Measurements from ENCODE around the gene LRRC40.

Gene LRRC40

DNA sequence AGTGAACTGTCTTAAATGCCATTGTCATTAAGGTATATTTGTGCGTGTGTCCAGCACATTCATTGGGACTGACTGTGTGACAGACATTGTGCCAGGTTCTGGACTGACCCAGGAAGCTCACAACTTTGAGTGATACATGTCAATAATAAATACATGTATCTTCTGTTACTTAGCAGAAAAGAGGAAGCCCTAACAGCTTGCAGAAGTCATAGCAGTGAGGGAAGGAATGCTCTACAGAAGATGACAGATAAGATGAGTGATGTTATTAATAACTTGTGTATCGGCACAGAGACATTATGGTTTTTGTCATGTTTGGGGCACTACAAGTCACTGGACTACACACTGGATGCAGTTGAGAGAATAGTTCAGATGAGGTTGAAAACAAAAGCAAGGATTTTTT, 14.6 kb upstream of the LRRC40 start:
- CTCF ChIA-PET: interaction anchor here (1.9 kb wide), 1 partner anchor 186 kb away, joined by 6 read pairs; no protein-coding TSS in a partner anchor
- Histone ChIP-seq H3K4me1 (ENCODE audit: control insufficient read depth, insufficient read depth, low read length) (peaks cover 5% of the 10 kb centered on the region), H3K27ac (ENCODE audit: extremely low read depth, low read depth, low read length) (no peak overlapping the region), H3K9me3 (ENCODE audit: control insufficient read depth, insufficient read depth, low read depth, low read length) (no peaks in the 10 kb centered on the region), H3K36me3 (ENCODE audit: control insufficient read depth in 2 of 2, insufficient read depth in 1 of 2, low read length in 2 of 2) (peaks cover 17 to 38% of the 10 kb centered on the region in 2 experiments), H3K4me3 (ENCODE audit: low read depth, low read length) (no peak overlapping the region)
- POLR2A ChIA-PET: interaction anchor here (0.5 to 2.4 kb wide), 7 partner anchors 10 to 194 kb away, joined by 3 to 29 read pairs (median 6); partner anchors contain the start of genes ANKRD13C, CTH and LRRC40
- TF ChIP-seq ZNF501 (tag by site-specific recombination; IDR thresholded peaks at IDR 0.05) (no peak), ZNF221 (tag by site-specific recombination; IDR thresholded peaks at IDR 0.05; ENCODE audit: borderline replicate concordance) (no peak), ZBTB21 (tag by site-specific recombination; IDR thresholded peaks at IDR 0.05) (no peak), GLIS1 (tag by site-specific recombination; IDR thresholded peaks at IDR 0.05) (no peak), ZNF366 (tag by site-specific recombination; conservative IDR thresholded peaks at IDR 0.05) (no peak), ZNF521 (tag by site-specific recombination; IDR thresholded peaks at IDR 0.05) (no peak), ZFP41 (tag by site-specific recombination; IDR thresholded peaks at IDR 0.05; ENCODE audit: borderline replicate concordance) (no peak), GLI4 (tag by site-specific recombination; IDR thresholded peaks at IDR 0.05) (no peak), ZNF777 (tag by site-specific recombination; IDR thresholded peaks at IDR 0.05; ENCODE audit: borderline replicate concordance) (no peak), WT1 (tag by site-specific recombination; IDR thresholded peaks at IDR 0.05) (no peak), BCL11B (tag by site-specific recombination; IDR thresholded peaks at IDR 0.05; ENCODE audit: low read depth) (no peak), ZNF184 (tag by site-specific recombination; IDR thresholded peaks at IDR 0.05) (no peak), ZNF544 (tag by site-specific recombination; IDR thresholded peaks at IDR 0.05) (no peak), SP3 (tag by site-specific recombination; IDR thresholded peaks at IDR 0.05) (no peak), ZNF146 (tag by site-specific recombination; IDR thresholded peaks at IDR 0.05) (no peak), ZNF211 (tag by site-specific recombination; IDR thresholded peaks at IDR 0.05; ENCODE audit: low read depth) (no peak)
- TF ChIP-seq, protein P1, sequence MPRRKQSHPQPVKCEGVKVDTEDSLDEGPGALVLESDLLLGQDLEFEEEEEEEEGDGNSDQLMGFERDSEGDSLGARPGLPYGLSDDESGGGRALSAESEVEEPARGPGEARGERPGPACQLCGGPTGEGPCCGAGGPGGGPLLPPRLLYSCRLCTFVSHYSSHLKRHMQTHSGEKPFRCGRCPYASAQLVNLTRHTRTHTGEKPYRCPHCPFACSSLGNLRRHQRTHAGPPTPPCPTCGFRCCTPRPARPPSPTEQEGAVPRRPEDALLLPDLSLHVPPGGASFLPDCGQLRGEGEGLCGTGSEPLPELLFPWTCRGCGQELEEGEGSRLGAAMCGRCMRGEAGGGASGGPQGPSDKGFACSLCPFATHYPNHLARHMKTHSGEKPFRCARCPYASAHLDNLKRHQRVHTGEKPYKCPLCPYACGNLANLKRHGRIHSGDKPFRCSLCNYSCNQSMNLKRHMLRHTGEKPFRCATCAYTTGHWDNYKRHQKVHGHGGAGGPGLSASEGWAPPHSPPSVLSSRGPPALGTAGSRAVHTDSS (tag by site-specific recombination; IDR thresholded peaks at IDR 0.05): no peak
- TF ChIP-seq, protein P2, sequence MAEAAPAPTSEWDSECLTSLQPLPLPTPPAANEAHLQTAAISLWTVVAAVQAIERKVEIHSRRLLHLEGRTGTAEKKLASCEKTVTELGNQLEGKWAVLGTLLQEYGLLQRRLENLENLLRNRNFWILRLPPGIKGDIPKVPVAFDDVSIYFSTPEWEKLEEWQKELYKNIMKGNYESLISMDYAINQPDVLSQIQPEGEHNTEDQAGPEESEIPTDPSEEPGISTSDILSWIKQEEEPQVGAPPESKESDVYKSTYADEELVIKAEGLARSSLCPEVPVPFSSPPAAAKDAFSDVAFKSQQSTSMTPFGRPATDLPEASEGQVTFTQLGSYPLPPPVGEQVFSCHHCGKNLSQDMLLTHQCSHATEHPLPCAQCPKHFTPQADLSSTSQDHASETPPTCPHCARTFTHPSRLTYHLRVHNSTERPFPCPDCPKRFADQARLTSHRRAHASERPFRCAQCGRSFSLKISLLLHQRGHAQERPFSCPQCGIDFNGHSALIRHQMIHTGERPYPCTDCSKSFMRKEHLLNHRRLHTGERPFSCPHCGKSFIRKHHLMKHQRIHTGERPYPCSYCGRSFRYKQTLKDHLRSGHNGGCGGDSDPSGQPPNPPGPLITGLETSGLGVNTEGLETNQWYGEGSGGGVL (tag by site-specific recombination; IDR thresholded peaks at IDR 0.05): no peak

DNA sequence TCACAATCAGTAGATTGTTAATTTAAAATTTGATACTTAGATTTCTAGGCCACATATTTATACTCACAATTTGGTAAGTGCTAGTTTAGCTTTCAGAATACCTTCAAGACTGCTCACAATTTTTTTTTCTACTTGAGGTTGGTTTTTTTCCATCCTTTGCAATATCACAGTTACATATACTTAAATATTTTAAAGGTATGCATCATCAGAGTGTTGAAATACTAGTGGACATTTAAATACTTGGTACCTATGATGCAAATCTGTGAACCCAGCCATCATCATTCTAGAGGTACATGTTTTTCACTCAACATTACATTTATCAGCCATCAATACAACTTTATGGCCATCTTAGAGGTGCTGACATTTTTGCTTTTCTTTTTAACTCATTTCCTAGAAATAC, 6.2 kb upstream of the LRRC40 start:
- Histone ChIP-seq H3K9me3 (ENCODE audit: control insufficient read depth, insufficient read depth, low read depth, low read length) (no peaks in the 10 kb centered on the region), H3K27ac (ENCODE audit: extremely low read depth, low read depth, low read length) (no peak overlapping the region), H3K36me3 (ENCODE audit: control insufficient read depth in 2 of 2, insufficient read depth in 1 of 2, low read length in 2 of 2) (peaks cover 8 to 36% of the 10 kb centered on the region in 2 experiments; a peak in 2 of 3 replicates), H3K4me3 (ENCODE audit: low read depth, low read length) (no peak overlapping the region), H3K4me1 (ENCODE audit: control insufficient read depth, insufficient read depth, low read length) (no peaks in the 10 kb centered on the region)
- CTCF ChIA-PET: no interaction called here
- POLR2A ChIA-PET: interaction anchor here (2.0 kb wide), 1 partner anchor 9 kb away, joined by 6 read pairs; the partner anchor contains the start of gene SRSF11
- TF ChIP-seq ZNF394 (tag by site-specific recombination; IDR thresholded peaks at IDR 0.05; ENCODE audit: borderline replicate concordance) (no peak), HOXA7 (CRISPR knock-in tag; IDR thresholded peaks at IDR 0.05; ENCODE audit: borderline replicate concordance) (no peak), ZNF23 (tag by site-specific recombination; IDR thresholded peaks at IDR 0.05; ENCODE audit: borderline replicate concordance) (no peak), ZNF248 (tag by site-specific recombination; IDR thresholded peaks at IDR 0.05) (no peak), GLI4 (tag by site-specific recombination; IDR thresholded peaks at IDR 0.05) (no peak), ZNF121 (tag by site-specific recombination; IDR thresholded peaks at IDR 0.05) (no peak), ZNF76 (tag by site-specific recombination; IDR thresholded peaks at IDR 0.05; ENCODE audit: borderline replicate concordance, low read depth) (no peak), ZNF843 (tag by site-specific recombination; IDR thresholded peaks at IDR 0.05) (no peak), ZNF747 (tag by site-specific recombination; IDR thresholded peaks at IDR 0.05) (no peak), ZNF157 (tag by site-specific recombination; IDR thresholded peaks at IDR 0.05) (no peak), ZBTB7A (tag by site-specific recombination; IDR thresholded peaks at IDR 0.05; ENCODE audit: low read depth) (no peak), ZNF423 (tag by site-specific recombination; IDR thresholded peaks at IDR 0.05) (no peak), ZNF514 (tag by site-specific recombination; IDR thresholded peaks at IDR 0.05) (no peak), ZBTB20 (tag by site-specific recombination; IDR thresholded peaks at IDR 0.05) (no peak), ZBTB21 (tag by site-specific recombination; IDR thresholded peaks at IDR 0.05) (no peak)
- TF ChIP-seq, protein P3, sequence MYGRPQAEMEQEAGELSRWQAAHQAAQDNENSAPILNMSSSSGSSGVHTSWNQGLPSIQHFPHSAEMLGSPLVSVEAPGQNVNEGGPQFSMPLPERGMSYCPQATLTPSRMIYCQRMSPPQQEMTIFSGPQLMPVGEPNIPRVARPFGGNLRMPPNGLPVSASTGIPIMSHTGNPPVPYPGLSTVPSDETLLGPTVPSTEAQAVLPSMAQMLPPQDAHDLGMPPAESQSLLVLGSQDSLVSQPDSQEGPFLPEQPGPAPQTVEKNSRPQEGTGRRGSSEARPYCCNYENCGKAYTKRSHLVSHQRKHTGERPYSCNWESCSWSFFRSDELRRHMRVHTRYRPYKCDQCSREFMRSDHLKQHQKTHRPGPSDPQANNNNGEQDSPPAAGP (tag by site-specific recombination; IDR thresholded peaks at IDR 0.05): no peak

All from HEK293 (cell line).